ENCODE measurements around the gene RICTOR. TPM values are rescaled to one million over a fixed set of nuclear protein-coding genes. Genes with fewer than 3 reads are reported as not detected.

RICTOR gene
- total RNA-seq, 2 experiments from 2014 or later: 125 TPM

- H3K9me3 ChIP-seq (ENCODE audit: control insufficient read depth in 1 of 2, insufficient read depth in 1 of 2, low read length in 2 of 2): peaks cover 0 to 9% of the 10 kb centered on the region in 2 experiments
- peaks cover 8% of the 10 kb centered on the region for H3K9me3 Mint-ChIP-seq
- peaks cover 88% of the 10 kb centered on the region for H3K4me1 Mint-ChIP-seq (ENCODE audit: low read depth)
- intact Hi-C loops (cut with DNase I, micrococcal nuclease): loop anchor here in 1 of 2 experiments (5.0 kb wide), 1 partner anchor 40 kb away; no protein-coding TSS in a partner anchor
- H3K4me3 ChIP-seq (ENCODE audit: low read length): no peak overlapping the region
- CTCF ChIA-PET: interaction anchor here (1.0 to 1.5 kb wide), 3 partner anchors 10 to 57 kb away, joined by 3 to 5 read pairs (median 4); no protein-coding TSS in a partner anchor
- H3K36me3 Mint-ChIP-seq (ENCODE audit: low read depth): peaks cover 28% of the 10 kb centered on the region
- H3K36me3 ChIP-seq (ENCODE audit: insufficient read depth, low read length): peaks cover 24% of the 10 kb centered on the region
- H3K4me3 Mint-ChIP-seq: no peak overlapping the region
- peaks cover 18% of the 10 kb centered on the region for H3K4me1 ChIP-seq (ENCODE audit: insufficient read depth, low read length)
- TF ChIP-seq, protein P1, sequence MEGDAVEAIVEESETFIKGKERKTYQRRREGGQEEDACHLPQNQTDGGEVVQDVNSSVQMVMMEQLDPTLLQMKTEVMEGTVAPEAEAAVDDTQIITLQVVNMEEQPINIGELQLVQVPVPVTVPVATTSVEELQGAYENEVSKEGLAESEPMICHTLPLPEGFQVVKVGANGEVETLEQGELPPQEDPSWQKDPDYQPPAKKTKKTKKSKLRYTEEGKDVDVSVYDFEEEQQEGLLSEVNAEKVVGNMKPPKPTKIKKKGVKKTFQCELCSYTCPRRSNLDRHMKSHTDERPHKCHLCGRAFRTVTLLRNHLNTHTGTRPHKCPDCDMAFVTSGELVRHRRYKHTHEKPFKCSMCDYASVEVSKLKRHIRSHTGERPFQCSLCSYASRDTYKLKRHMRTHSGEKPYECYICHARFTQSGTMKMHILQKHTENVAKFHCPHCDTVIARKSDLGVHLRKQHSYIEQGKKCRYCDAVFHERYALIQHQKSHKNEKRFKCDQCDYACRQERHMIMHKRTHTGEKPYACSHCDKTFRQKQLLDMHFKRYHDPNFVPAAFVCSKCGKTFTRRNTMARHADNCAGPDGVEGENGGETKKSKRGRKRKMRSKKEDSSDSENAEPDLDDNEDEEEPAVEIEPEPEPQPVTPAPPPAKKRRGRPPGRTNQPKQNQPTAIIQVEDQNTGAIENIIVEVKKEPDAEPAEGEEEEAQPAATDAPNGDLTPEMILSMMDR (IDR thresholded peaks at IDR 0.05): no peak
- no peak for DNase-seq
- ATAC-seq (ENCODE audit: poor library complexity): no peak
- H3K27me3 Mint-ChIP-seq: no peaks in the 10 kb centered on the region
- H3K27ac ChIP-seq (ENCODE audit: low read depth in 1 of 2, low read length in 2 of 2): no peak overlapping the region
- POLR2A ChIA-PET: interaction anchor here (0.8 to 2.4 kb wide), 3 partner anchors 9 to 35 kb away, joined by 3 to 8 read pairs (median 3); no protein-coding TSS in a partner anchor
- H3K27ac Mint-ChIP-seq: peak overlapping the region; percentile 1
- H3K27me3 ChIP-seq (ENCODE audit: control insufficient read depth in 1 of 2, insufficient read depth in 2 of 2, low read length in 2 of 2): no peaks in the 10 kb centered on the region
These were observed 12.1 kb downstream of the RICTOR start for GRCh38 chr5:39062104-39062503.

DNA sequence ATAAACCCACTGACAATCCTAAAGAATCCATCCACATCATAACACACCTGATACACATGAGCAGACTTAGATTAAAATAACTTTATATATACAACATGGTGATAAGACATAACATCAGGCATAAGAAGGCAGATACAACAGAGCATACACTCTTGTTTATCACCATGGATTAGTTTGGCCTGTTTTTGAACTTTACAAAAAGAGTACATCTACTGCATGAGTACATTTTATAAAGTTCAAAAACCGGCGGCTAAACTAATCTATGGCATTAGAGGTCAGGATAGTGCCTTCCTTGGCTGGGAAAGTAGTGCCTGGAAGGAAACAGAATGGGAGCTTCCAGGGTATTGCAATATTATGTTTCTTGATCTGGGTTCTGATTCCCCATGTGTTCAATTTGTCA is 15.1 kb downstream of the RICTOR start:
- intact Hi-C loops (cut with DNase I, micrococcal nuclease): loop anchor here (2.0 to 5.0 kb wide), 2 partner anchors 14 to 42 kb away; no protein-coding TSS in a partner anchor
- TF ChIP-seq, protein P1 (IDR thresholded peaks at IDR 0.05): no peak
- no peaks in the 10 kb centered on the region for H3K27me3 ChIP-seq (ENCODE audit: control insufficient read depth in 1 of 2, insufficient read depth in 2 of 2, low read length in 2 of 2)
- no peaks in the 10 kb centered on the region for H3K9me3 ChIP-seq (ENCODE audit: control insufficient read depth in 1 of 2, insufficient read depth in 1 of 2, low read length in 2 of 2)
- no peaks in the 10 kb centered on the region for H3K4me1 ChIP-seq (ENCODE audit: insufficient read depth, low read length)
- DNase-seq: no peak
- Mint-ChIP-seq H3K27ac (peak overlapping the region; percentile 34), H3K4me1 (ENCODE audit: low read depth) (peaks cover 92% of the 10 kb centered on the region), H3K4me3 (peak overlapping the region; percentile 78), H3K36me3 (ENCODE audit: low read depth) (peaks cover 18% of the 10 kb centered on the region), H3K27me3 (no peaks in the 10 kb centered on the region), H3K9me3 (no peaks in the 10 kb centered on the region)
- CTCF ChIA-PET: no interaction called here
- peaks cover 13% of the 10 kb centered on the region for H3K36me3 ChIP-seq (ENCODE audit: insufficient read depth, low read length)
- no peak overlapping the region for H3K27ac ChIP-seq (ENCODE audit: low read depth in 1 of 2, low read length in 2 of 2)
- H3K4me3 ChIP-seq (ENCODE audit: low read length): no peak overlapping the region
- ATAC-seq (ENCODE audit: poor library complexity): peak; percentile 52
- POLR2A ChIA-PET: interaction anchor here (2.3 kb wide), 1 partner anchor 14 kb away, joined by 9 read pairs; no protein-coding TSS in a partner anchor

DNA sequence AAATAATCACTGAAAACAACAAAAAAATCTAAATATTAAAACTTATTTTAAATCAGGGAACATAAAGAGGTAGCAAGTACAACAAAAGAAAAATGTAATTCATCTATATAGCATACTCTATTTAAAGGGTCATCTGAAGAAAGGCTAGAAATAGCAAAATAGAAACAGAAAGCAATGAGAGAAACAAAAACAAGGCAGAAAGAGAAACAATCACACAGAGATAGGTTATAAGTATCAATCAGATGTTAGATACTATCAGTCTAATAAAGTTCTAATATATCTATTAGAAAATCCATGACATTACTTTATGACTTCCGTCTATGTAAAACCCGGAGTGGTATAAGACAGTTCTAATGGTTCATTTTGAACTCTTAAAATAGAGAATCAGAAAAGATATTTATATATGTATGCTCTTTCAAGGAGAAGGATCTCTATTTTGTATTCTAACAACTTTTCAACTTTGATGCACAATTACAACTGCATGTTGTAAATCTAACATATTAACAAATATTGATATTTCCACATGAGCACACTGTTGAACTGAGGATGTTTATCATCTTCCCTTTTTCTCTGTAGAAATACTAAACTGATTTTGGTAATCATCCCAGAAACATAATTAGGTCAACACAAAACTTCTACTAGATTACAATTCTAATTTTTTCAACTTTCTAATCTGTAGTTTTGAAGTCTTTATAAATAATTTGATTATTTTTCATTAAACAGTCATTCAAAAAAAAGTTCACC is 15.8 kb downstream of the RICTOR start:
- no peaks in the 10 kb centered on the region for H3K9me3 ChIP-seq (ENCODE audit: control insufficient read depth in 1 of 2, insufficient read depth in 1 of 2, low read length in 2 of 2)
- TF ChIP-seq, protein P1 (IDR thresholded peaks at IDR 0.05): no peak
- peaks cover 1% of the 10 kb centered on the region for H3K4me1 ChIP-seq (ENCODE audit: insufficient read depth, low read length)
- intact Hi-C loops (cut with DNase I, micrococcal nuclease): loop anchor here (2.0 to 5.0 kb wide), 2 partner anchors 14 to 41 kb away; no protein-coding TSS in a partner anchor
- no peaks in the 10 kb centered on the region for H3K27me3 ChIP-seq (ENCODE audit: control insufficient read depth in 1 of 2, insufficient read depth in 2 of 2, low read length in 2 of 2)
- ChIA-PET CTCF (no interaction called here), POLR2A (interaction anchor here (1.1 to 2.3 kb wide), 2 partner anchors 14 to 15 kb away, joined by 3 to 9 read pairs; no protein-coding TSS in a partner anchor)
- DNase-seq (peak in 1 of 14 experiments; percentile 27), ATAC-seq (ENCODE audit: poor library complexity) (no peak)
- no peaks in the 10 kb centered on the region for H3K9me3 Mint-ChIP-seq
- H3K27me3 Mint-ChIP-seq: no peaks in the 10 kb centered on the region
- H3K27ac Mint-ChIP-seq: peak overlapping the region; percentile 34
- peaks cover 91% of the 10 kb centered on the region for H3K4me1 Mint-ChIP-seq (ENCODE audit: low read depth)
- H3K27ac ChIP-seq (ENCODE audit: low read depth in 1 of 2, low read length in 2 of 2): no peak overlapping the region
- H3K4me3 ChIP-seq (ENCODE audit: low read length): peak overlapping the region; percentile 30
- peaks cover 18% of the 10 kb centered on the region for H3K36me3 Mint-ChIP-seq (ENCODE audit: low read depth)
- H3K4me3 Mint-ChIP-seq: peak overlapping the region; percentile 78
- H3K36me3 ChIP-seq (ENCODE audit: insufficient read depth, low read length): peaks cover 13% of the 10 kb centered on the region
